ENCODE measurements around the gene SEPTIN5.
"Not testable (repeated sequence)": the region's sequence is repeated elsewhere in the genome, so short reads cannot be mapped to it uniquely, and the experiment has no call there.

The SEPTIN5 gene

DNA sequence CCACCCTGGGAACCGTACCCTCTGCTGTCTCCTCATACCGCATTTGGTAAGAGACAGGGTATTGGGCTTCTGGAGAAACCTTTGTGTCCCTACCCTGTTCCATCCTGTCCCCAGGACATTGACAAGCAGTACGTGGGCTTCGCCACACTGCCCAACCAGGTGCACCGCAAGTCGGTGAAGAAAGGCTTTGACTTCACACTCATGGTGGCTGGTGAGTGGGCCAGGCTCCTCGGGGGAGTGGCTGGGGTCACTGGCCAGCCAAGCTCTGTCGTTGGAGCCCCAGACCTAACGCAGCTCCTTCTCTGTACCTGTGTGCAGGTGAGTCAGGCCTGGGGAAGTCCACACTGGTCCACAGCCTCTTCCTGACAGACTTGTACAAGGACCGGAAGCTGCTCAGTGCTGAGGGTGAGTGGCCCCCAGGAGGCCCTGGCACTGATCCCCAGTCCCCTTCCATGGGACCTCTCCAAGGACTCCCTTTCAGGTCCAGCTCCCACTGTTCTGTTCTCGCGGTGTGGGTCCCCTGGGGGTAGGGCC is 5.3 kb downstream of the SEPTIN5 start:
- no peak overlapping the region for H3K4me3 ChIP-seq (ENCODE audit: low read depth, low read length)

DNA sequence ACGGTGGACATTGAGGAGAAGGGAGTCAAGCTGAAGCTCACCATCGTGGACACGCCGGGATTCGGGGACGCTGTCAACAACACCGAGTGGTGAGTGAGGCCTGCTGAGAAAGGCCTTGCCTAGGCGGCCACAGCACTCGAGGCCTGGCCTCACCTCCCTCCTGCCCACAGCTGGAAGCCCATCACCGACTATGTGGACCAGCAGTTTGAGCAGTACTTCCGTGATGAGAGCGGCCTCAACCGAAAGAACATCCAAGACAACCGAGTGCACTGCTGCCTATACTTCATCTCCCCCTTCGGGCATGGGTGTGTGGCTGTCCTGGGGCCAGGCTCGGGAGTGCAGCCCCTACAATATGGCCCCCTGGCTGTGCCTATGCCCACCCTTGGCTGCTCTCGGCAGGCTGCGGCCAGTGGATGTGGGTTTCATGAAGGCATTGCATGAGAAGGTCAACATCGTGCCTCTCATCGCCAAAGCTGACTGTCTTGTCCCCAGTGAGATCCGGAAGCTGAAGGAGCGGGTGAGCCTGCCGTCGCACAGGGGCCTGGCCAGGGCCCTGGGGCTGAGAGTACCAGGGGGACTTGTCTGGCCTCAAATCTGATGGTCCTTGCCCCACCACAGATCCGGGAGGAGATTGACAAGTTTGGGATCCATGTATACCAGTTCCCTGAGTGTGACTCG is 6.0 kb downstream of the SEPTIN5 start:
- no peak overlapping the region for H3K4me3 ChIP-seq (ENCODE audit: low read depth, low read length)

DNA sequence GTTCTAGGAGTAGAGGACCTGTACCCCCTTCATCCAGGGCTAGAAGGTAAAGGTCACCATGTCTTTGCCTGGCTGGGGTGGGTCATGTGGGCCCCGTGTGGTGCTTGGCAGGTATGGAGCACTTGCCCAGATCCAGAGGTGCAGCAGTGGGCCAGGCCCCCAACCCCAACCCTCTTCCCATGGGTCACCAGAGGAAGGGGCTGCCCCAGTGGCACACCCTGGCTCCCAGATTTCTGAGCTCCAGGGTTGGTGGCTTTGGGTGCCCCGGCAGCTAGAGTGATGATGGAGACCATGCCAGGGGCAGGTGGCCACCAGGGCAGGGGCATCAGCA is 6.7 kb downstream of the SEPTIN5 start:
- H3K4me3 ChIP-seq (ENCODE audit: low read depth, low read length), result no peak overlapping the region

DNA sequence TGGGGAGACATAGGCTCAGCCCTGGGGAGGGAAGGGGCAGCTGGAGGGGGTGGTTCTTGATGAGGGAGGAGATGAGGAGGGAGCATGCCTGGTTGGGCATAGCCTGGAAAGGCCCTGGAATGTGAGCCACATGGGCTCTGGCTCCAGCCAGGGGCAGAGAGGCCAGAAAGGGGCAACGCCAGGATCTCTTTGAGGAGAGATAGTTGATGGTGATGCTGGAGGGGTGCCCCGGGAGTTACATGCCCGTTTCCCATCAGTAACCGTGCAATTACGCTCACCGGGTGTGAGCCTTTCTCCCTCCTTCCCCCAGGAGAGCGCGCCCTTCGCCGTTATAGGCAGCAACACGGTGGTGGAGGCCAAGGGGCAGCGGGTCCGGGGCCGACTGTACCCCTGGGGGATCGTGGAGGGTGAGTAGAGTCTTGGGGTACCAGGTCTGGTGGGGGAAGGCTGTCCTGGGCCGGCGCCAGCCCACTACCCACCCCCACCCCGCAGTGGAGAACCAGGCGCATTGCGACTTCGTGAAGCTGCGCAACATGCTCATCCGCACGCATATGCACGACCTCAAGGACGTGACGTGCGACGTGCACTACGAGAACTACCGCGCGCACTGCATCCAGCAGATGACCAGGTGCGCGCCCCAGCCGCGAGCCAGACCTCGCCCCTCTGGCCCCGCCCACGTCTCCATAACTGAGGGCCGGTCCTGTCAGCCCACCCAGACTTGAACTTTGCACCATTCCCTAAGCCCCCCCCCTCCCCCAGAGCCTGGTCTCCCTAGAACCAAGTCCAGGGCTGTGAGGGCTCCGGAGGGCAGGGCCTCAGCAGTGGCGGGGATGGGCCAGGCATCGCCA is 7.3 kb downstream of the SEPTIN5 start:
- H3K4me3 ChIP-seq (ENCODE audit: low read depth, low read length), result no peak overlapping the region

DNA sequence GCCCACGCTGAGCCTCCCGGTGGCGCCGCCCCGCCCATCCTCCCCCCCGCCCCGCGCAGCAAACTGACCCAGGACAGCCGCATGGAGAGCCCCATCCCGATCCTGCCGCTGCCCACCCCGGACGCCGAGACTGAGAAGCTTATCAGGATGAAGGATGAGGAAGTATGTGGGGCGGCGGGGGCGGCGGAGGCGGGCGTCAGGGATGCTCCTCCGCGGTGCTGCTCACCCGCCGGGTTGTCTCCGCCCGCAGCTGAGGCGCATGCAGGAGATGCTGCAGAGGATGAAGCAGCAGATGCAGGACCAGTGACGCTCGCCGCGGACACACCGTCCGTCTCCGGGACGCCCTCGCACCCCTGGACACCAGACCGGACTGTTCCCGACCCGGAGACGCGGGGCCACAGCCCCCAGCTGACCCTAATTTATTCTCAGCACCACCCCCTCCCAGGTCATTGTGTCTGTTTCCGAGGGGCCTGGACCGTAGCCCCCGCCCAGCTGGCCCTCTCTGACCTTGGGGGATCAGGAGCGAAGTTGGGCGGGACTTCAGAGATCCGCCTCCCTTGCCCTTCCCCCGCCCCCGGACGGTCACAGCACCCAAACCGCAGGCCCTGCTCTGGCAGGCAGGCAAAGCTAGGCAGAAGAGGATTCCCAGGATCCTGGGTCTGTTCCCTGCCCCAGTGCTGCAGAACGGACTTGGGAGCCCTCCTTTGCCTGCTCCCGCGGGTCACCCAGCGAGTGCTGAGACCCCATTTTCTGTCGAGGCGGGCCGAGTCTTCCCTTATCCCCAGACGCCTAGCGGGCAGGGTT is 8.1 kb downstream of the SEPTIN5 start:
- no peak overlapping the region for H3K4me3 ChIP-seq (ENCODE audit: low read depth, low read length)

DNA sequence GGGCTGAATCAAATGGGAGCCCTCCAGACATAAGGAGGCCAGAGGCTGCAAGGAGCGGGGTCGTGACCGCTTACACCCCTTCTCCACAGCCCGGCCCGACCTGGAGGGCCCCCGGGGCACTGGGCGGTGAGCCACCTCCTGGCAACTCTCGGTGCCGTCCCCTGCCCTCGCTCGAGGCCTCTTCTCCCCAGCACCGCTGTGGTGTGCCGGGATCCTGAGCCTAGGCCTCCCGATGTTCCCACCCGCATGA is 8.6 kb downstream of the SEPTIN5 start:
- no peak overlapping the region for H3K4me3 ChIP-seq (ENCODE audit: low read depth, low read length)

DNA sequence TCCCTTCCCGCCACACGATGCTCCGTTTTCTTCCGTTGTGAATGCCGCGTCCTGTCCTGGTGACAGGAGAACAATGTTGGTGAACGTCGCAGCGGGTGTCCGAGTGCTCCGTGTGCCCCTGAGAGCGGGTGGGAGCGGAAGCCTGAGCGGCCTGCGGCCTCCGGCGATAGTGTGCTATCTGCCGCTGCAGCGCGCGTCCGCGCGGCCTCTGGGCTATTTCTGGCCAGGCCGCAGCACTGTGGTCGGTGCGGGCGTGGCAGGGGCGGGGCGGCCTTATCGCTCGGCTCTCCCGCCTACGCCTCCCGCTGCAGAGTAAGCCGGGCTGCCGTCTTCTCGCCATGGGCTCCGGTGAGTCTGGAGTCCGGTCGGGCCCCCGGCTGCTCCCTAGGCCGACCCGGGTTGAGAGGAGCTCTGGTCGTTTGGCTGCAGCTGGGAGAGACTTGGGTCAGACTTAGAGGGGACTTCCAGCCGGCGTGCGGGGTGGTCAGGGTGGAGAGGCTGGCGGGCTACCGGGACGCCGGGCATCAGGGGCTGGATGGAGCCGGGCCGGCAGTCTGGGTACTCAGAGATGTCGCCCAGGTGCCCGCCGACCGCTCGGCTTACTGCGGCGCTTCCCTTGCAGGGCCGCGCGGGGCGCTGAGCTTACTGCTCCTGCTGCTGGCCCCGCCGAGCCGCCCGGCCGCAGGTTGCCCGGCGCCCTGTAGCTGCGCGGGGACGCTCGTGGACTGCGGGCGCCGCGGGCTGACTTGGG is 9.1 kb downstream of the SEPTIN5 start, which contains the start of gene GP1BB:
Gene GP1BB, plus strand, starts transcription at position 308 of the 751 bp plus-strand sequence. Its CDS starts 31 bp downstream, at position 339.
- no peak within 1 kb of the TSS for H3K4me3 ChIP-seq (ENCODE audit: low read depth, low read length)

DNA sequence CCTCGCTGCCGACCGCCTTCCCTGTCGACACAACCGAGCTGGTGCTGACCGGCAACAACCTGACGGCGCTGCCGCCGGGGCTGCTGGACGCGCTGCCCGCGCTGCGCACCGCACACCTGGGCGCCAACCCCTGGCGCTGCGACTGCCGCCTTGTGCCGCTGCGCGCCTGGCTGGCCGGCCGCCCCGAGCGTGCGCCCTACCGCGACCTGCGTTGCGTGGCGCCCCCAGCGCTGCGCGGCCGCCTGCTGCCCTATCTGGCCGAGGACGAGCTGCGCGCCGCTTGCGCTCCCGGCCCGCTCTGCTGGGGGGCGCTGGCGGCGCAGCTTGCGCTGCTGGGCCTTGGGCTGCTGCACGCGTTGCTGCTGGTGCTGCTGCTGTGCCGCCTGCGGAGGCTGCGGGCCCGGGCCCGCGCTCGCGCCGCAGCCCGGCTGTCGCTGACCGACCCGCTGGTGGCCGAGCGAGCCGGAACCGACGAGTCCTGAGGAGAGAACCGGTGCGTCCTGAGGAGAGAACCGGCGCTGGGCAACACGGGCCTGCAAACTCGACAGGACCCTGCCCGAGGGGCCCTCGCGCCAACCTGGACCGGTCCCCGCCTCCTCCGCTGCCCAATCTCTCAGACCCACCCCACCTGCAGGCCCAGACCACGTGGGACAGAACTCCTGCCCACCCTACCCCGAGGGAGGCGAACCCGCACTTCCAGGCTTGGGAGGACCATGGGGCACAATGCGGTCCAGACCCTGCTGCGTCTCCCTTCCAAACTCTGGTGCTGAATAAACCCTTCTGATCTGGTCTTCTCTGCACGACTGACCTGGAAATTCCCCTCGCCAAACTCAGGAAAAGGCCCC is 9.9 kb downstream of the SEPTIN5 start:
- H3K4me3 ChIP-seq (ENCODE audit: low read depth, low read length), result no peak overlapping the region

DNA sequence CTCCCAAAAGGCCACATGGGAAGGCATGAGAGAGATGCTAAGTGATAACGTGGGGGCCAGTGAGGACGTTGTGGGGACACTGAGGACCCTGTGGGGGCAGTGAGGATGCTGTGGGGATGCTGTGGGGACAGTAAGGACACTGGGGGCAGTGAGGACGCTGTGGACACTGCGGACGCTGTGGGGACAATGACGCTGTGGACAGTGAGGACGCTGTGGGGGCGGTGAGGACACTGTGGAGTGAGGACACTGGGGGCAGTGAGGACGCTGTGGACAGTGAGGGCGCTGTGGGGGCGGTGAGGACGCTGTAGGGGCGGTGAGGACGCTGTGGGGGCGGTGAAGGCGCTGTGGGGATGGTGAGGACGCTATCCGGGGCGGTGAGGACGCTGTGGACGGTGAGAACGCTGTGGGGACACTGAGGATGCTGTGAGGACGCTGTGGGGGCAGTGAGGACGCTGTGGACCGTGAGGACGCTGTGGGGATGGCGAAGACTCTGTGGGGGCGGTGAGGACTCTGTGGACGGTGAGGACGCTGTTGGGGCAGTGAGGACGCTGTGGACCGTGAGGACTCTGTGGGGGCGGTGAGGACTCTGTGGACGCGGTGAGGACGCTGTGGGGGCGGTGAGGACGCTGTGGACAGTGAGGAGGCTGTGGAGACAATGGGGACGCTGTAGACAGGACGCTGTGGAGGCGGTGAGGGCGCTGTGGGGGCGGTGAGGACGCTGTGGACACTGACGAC is 10.8 kb downstream of the SEPTIN5 start:
- no peak overlapping the region for H3K4me3 ChIP-seq (ENCODE audit: low read depth, low read length)

DNA sequence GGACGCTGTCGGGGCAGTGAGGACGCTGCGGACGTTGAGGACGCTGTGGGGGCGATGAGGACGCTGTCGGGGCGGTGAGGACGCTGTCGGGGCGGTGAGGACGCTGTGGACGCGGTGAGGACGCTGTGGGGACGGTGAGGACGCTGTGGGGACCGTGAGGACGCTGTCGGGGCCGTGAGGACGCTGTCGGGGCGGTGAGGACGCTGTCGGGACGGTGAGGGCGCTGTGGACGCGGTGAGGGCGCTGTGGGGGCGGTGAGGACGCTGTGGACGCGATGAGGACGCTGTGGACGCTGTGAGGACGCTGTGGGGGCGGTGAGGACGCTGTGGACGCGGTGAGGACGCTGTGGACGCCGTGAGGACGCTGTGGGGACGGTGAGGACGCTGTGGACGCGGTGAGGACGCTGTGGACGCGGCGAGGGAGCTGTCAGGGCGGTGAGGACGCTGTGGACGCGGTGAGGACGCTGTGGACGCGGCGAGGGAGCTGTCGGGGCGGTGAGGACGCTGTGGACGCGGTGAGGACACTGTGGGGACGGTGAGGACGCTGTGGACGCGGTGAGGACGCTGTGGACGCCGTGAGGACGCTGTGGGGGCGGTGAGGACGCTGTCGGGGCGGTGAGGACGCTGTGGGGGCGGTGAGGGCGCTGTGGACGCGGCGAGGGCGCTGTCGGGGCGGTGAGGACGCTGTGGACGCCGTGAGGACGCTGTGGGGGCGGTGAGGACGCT is 11.9 kb downstream of the SEPTIN5 start:
- not testable (repeated sequence) for H3K4me3 ChIP-seq (ENCODE audit: low read depth, low read length)

DNA sequence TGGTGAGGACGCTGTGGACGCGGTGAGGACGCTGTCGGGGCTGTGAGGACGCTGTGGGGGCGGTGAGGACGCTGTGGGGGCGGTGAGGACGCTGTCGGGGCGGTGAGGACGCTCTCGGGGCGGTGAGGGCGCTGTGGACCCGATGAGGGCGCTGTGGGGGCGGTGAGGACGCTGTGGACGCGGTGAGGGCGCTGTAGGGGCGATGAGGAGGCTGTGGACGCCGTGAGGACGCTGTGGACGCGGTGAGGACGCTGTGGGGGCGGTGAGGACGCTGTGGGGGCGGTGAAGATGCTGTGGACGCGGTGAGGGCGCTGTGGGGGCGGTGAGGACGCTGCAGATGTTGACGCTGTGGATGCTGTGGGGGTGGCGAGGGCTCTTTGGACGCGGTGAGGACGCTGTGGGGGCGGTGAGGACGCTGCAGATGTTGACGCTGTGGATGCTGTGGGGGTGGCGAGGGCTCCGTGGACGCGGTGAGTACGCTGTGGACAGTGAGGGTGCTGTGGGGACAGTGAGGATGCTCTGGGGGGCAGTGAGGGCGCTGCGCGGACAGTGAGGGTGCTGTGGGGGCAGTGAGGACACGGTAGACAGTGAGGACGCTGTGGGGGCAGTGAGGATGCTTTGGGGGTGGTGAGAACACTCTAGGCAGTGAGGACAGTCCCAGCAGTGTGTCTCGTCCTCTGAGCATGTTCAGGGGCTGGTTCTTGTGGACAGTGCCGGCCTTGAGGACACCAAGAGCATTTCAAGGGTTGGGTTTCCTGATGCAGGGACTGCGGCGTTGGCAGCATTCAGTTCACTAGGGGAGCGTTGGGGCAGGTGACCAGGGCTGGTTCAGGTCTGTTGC is 13.2 kb downstream of the SEPTIN5 start:
- no peak overlapping the region for H3K4me3 ChIP-seq (ENCODE audit: low read depth, low read length)

DNA sequence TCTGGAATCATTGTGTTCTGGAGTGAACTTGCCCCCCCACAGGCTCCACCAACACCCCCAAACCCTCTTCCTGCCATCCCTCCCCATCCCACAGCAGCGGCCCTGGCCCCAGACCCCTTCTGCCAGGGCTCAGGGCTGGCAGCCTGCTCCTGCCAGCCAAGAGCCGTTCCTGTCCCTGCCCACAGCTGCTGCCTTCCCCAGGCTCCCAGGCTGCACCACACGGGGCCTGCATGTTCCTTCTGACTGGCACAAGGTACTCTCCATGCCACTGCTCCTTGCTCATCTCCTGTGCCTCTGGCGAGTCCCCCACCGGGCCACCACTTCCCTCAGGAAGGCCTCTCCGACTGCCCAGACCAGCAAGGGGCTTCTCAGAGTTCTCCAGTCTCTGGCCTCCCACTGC is 14.0 kb downstream of the SEPTIN5 start:
- no peak overlapping the region for H3K4me3 ChIP-seq (ENCODE audit: low read depth, low read length)

DNA sequence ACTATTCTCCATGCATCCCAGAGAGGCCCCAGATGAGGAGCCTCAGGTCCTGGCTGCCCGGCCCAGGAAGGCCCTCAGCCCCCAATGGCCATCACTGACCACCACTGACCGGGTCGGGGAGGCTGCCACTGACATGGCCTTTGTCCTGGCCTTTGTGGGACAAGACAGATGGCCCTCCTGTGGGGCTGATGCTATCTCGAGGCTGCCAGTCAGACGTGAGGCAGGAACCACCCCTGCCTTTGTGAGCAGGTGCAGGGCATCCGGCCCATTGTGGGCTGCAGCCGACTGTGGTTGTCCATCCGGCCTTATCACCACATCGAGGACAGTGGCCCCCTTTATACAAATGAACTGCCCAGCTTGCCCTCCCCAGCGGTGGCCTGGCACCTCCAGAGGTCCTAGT is 14.5 kb downstream of the SEPTIN5 start:
- no peak overlapping the region for H3K4me3 ChIP-seq (ENCODE audit: low read depth, low read length)

DNA sequence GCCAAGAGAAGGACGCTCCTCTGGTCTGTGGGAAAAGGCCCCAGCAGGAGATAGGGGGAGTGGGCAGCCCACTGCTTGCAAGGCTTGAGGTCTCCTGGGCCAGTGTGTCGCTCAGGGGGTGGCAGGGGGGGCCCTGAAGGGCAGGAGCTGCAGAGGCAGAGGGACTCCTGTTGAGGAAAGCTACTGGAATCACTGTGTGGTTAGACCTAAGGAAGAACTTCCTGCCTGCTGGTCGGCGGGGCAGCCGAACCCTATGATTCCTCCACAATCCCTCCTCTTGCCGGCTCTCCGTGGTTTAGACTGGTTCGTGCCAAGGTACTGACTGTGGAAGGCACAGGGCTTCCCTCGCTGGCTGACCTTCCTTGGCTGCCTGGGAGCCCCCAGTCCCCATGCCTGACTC is 15.2 kb downstream of the SEPTIN5 start:
- no peak overlapping the region for H3K4me3 ChIP-seq (ENCODE audit: low read depth, low read length)

DNA sequence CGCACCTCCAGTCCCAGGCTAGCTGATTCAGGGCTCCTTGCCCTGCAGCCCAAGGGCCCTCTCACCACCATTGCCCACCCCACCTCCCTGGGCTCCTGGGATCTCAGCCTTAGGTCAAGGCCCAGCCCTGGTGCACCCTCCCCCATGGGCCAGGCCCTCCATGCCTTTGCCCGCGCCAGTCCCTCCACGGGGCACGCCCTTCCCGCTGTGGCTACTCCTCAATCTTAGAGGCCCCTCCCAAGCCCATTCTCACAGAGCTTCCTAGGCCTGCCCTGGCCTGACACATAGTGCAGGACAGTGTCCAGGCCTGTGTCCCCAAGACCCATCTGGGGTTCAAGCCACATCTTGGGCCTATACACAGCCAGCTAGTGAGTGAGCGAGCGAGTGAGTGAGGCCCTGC is 15.9 kb downstream of the SEPTIN5 start:
- no peak overlapping the region for H3K4me3 ChIP-seq (ENCODE audit: low read depth, low read length)

DNA sequence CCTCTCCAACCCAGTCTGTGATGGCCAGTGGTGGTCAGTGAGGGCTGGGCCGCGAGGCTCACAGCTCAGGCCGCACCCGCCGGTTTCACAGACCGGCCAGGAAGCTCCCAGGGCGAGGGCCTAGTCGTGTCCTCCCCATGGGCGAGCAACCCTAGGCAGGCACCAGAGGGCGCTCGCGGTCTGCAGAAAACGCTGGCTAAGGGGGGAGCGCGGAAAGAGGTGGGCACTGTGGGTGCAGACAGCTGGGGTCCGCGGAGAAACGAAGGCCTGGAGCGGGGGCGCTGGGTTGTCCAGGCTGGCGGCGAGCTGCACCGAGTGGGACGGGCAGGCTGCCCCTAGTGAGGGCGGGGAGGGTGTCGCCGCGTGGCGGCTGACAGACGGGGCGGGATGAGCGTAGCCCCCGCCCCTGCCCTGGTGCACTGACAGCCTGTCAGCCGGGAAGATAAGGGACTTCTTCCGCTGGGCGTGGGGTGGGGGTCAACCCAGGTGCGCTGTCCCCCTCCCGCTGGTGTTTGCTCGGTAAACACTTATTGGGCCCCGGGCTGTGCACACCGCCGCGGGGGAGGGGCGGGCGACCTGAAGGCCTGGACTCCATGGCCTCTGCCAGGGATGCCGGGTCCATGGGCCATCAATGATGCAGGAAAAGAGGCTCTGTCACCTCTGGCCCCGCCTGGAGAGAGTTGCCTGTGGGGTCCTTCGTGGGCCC is 16.5 kb downstream of the SEPTIN5 start:
- H3K4me3 ChIP-seq (ENCODE audit: low read depth, low read length), result no peak overlapping the region

Data from iPS-11a (cell line).